Adrenal gland (tissue), 12 donors: ENCODE results near the gene PARVA. TPM values are rescaled to one million over a fixed set of nuclear protein-coding genes. Genes with fewer than 3 reads are reported as not detected.

Experiments
- DNase-seq, 7 donors: peaks; one replicate each; pipeline ENCODE4 v3.0.0-alpha.2; 2019 to 2020
- H3K27ac ChIP-seq, 5 donors: fragments of 200-600 bp; sonication (generic) in 4 of 5; 1 replicate in 3 of 5; 2 replicates in 2 of 5; pipeline versions ENCODE4 v1.5.1 to v1.8.0; 2016 to 2020; ENCODE audit warnings: mild to moderate bottlenecking in 1 of 5
- H3K27me3 ChIP-seq: fragments of 200-600 bp; 2 replicates; pipeline ENCODE4 v1.8.0; 2021
- H3K36me3 ChIP-seq, 2 donors: fragments of 200-600 bp; replicated peaks in 1 of 2; 1 replicate in 1 of 2; 2 replicates in 1 of 2; pipeline versions ENCODE4 v1.5.1 to v1.8.0; 2018 to 2022
- H3K4me1 ChIP-seq, 2 donors: fragments of 200-600 bp; replicated peaks in 1 of 2; 1 replicate in 1 of 2; 2 replicates in 1 of 2; pipeline versions ENCODE4 v1.5.1 to v1.8.0; 2018 to 2021
- H3K4me3 ChIP-seq, 4 donors: fragments of 200-600 bp; sonication (generic) in 3 of 4; one replicate each; pipeline ENCODE4 v1.5.1; 2016 to 2018
- H3K9me3 ChIP-seq, 3 donors: fragments of 200-600 bp; sonication (generic) in 1 of 3; replicated peaks in 1 of 3; 1 replicate in 2 of 3; 2 replicates in 1 of 3; pipeline versions ENCODE4 v1.5.1 to v1.8.0; 2016 to 2021
- CTCF ChIP-seq, 6 experiments: fragments of 450-650 bp in 4 of 6; fragments of 200-600 bp in 2 of 6; sonication (generic) in 1 of 6; IDR thresholded peaks; 1 replicate in 5 of 6; 2 replicates in 1 of 6; pipeline versions ENCODE4 v1.5.1 to v1.8.0; 2016 to 2021; ENCODE audit warnings: antibody characterized with exemption in 6 of 6, mild to moderate bottlenecking in 2 of 6, moderate library complexity in 1 of 6
- POLR2A ChIP-seq, 2 donors: fragments of 450-650 bp; IDR thresholded peaks; one replicate each; pipeline ENCODE4 v1.6.1; 2017; ENCODE audit warnings: antibody characterized with exemption in 2 of 2, mild to moderate bottlenecking in 2 of 2, moderate library complexity in 1 of 2
- WGBS, 4 donors: extraction: QIAGEN DNeasy Blood & Tissue Kit in 2 of 4; methylation state at CpG; one replicate each; pipeline versions ENCODE4 v1.1.5 to v1.1.7; 2013 to 2017; 5-methylcytosine and 5-hydroxymethylcytosine counted together
- intact Hi-C, 2 donors: fragments of 100-400 bp; cut with DNase I; formaldehyde crosslinking; loops; one replicate each; pipeline versions ENCODE4 v1.14.1 to v1.15.0; 2022 to 2023
- polyA plus RNA-seq, 3 donors: library from polyadenylated mRNA; stranded (reverse); fragments of 200-250 nt in 2 of 3; fragments of 350-450 nt in 1 of 3; fragmentation: Illumina TruSeq in 1 of 3; extraction: RNeasy Lipid Tissue Mini Kit (QIAGEN cat#74804) in 1 of 3; gene quantifications; one replicate each; pipeline ENCODE4 v1.2.3, GENCODE V29; 2013 to 2014
- total RNA-seq, 9 donors: library from RNA; depleted of rRNA in 4 of 9; stranded (reverse); fragments of >200 nt in 4 of 9; fragments of 120-200 nt in 1 of 9; fragmentation: NEBNext Ultra II Directional in 1 of 9; extraction: Animal tissue kit (Norgen Biotek cat#: 25700) in 1 of 9; gene quantifications; one replicate each; pipeline versions ENCODE4 v1.1.0 to v1.2.4, GENCODE V29; 2013 to 2023
- donor health status: healthy with polysubstance abuse.
- donor health status: Bipolar disorder and iron deficiency.
- donor health status: DM: yes; HTN: yes; CAD: no.
- donor health status: DM: no; HTN: no; CAD: no.
- donor health status: DM: no; HTN: no; CAD: no.
- donor health status: DM: yes; HTN: yes; CAD: no.

Gene PARVA
- total and polyA plus RNA-seq, 12 donors, result 13.0 to 58.9 (median 31.4) TPM

DNA sequence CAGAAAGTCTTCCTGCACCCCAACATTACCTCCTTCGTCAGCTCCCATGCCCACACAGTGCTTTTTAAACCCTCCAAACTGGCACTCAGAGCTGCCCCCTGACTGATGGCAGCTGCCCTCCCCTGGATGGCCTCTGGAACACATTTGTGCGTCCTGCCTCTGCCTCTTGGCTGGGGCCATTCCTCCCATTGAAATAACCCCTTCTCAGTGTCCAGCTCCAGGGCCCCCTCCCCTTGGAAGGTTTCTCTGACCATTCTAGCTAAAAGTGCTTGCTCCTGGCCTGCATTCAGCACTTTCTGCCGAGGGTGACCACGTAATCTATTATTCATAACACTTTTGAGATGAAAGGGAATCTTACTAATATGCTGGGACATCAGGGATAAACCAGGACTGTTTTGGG, 130.0 kb downstream of the PARVA start:
- Histone ChIP-seq H3K27me3 (no peaks in the 10 kb centered on the region), H3K9me3 (no peaks in the 10 kb centered on the region), H3K27ac (peak overlapping the region in 1 of 5 donors; percentile 45), H3K4me1 (peaks cover 0 to 34% of the 10 kb centered on the region in 2 donors), H3K4me3 (no peak overlapping the region), H3K36me3 (no peaks in the 10 kb centered on the region)
- WGBS, 4 donors, result 79 to 88% (median 82%) methylated on average over 4 of the region's 4 CpGs
- intact Hi-C loops, result no loop called here
- TF ChIP-seq POLR2A (IDR thresholded peaks at IDR 0.05) (no peak), CTCF (IDR thresholded peaks at IDR 0.05) (no peak)
- no peak for DNase-seq

GRCh38 chr11:12508151-12508751, 130.9 kb downstream of the PARVA start:
- Histone ChIP-seq H3K9me3 (no peaks in the 10 kb centered on the region), H3K4me1 (peaks cover 0 to 25% of the 10 kb centered on the region in 2 donors), H3K36me3 (no peaks in the 10 kb centered on the region), H3K4me3 (no peak overlapping the region), H3K27ac (peak overlapping the region in 1 of 5 donors; percentile 52), H3K27me3 (no peaks in the 10 kb centered on the region)
- DNase-seq, result no peak
- intact Hi-C loops, result no loop called here
- TF ChIP-seq POLR2A (IDR thresholded peaks at IDR 0.05), result no peak
- 54 to 68% (median 63%) methylated on average over 4 of the region's 4 CpGs for WGBS, 4 donors

DNA sequence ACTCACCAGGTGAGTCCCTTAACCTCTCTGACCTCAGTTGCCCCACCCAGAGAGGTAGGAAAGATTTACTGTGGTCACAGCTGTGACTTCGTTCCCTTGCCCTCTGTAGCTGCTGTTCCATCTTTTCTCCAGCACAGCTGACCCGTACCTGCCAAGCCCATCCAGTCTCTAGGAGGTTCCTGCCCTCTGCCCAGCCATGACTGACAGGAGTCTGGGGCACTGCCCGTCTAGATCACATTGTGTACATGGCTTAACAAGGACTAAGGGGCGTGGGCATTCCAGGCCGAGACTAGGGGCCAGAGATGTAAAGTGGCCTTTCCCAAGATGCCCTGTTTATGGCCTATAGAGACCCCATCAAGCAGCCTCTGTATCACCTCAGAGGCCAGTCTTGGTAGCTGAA, 132.0 kb downstream of the PARVA start:
- Histone ChIP-seq H3K9me3 (no peaks in the 10 kb centered on the region), H3K4me1 (peaks cover 0 to 24% of the 10 kb centered on the region in 2 donors), H3K4me3 (no peak overlapping the region), H3K27me3 (no peaks in the 10 kb centered on the region), H3K36me3 (no peaks in the 10 kb centered on the region), H3K27ac (peak overlapping the region in 1 of 5 donors; percentile 32)
- intact Hi-C loops, result no loop called here
- DNase-seq, result no peak
- 82 to 92% (median 85%) methylated on average over 3 to 5 of the region's 5 CpGs for WGBS, 4 donors
- TF ChIP-seq CTCF (IDR thresholded peaks at IDR 0.05) (no peak), POLR2A (IDR thresholded peaks at IDR 0.05) (no peak)

GRCh38 chr11:12512132-12512531, 134.8 kb downstream of the PARVA start:
- H3K9me3 ChIP-seq, result no peaks in the 10 kb centered on the region
- intact Hi-C loops, result no loop called here
- TF ChIP-seq POLR2A (IDR thresholded peaks at IDR 0.05), result no peak
- TF ChIP-seq CTCF (IDR thresholded peaks at IDR 0.05), result no peak
- H3K4me1 ChIP-seq, result peaks cover 0 to 14% of the 10 kb centered on the region in 2 donors
- H3K27me3 ChIP-seq, result no peaks in the 10 kb centered on the region
- peak in 1 of 7 donors; percentile 37 for DNase-seq
- H3K27ac ChIP-seq, result no peak overlapping the region
- no peak overlapping the region for H3K4me3 ChIP-seq
- 76 to 89% (median 83%) methylated on average over 4 of the region's 4 CpGs for WGBS, 4 donors
- no peaks in the 10 kb centered on the region for H3K36me3 ChIP-seq

DNA sequence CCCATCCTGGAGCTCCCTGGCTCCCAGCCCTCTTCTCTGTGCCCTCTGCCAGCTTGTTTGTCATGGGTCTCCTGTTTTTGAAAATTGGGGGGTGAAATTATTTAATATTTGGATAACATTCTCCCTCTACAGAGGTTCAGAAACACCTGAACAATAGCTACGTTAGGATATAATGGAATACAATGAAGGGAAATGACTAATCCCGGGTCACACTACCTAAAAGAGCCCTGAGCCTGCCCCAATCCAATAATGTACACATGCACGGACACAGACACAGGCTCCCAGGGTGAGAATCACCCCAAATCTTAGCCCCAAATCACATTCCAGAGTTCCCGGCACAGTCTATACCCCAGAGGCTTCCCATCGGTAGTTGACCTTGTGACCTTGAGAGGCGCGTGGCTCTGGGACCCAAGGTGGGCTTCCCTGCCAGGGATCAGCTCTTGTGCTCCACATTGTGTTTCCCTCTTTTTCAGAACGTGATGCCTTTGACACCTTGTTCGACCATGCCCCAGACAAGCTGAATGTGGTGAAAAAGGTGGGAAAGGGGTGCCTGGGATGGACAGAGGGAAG, 135.5 kb downstream of the PARVA start:
- Histone ChIP-seq H3K4me1 (peaks cover 0 to 11% of the 10 kb centered on the region in 2 donors), H3K9me3 (no peaks in the 10 kb centered on the region), H3K4me3 (no peak overlapping the region), H3K27me3 (no peaks in the 10 kb centered on the region), H3K36me3 (no peaks in the 10 kb centered on the region), H3K27ac (no peak overlapping the region)
- TF ChIP-seq CTCF (IDR thresholded peaks at IDR 0.05) (no peak), POLR2A (IDR thresholded peaks at IDR 0.05) (no peak)
- WGBS, 4 donors, result 75 to 87% (median 81%) methylated on average over 8 to 9 of the region's 9 CpGs
- intact Hi-C loops, result no loop called here
- DNase-seq, result no peak
